ENCODE results near the gene STPG3.

STPG3 gene

DNA sequence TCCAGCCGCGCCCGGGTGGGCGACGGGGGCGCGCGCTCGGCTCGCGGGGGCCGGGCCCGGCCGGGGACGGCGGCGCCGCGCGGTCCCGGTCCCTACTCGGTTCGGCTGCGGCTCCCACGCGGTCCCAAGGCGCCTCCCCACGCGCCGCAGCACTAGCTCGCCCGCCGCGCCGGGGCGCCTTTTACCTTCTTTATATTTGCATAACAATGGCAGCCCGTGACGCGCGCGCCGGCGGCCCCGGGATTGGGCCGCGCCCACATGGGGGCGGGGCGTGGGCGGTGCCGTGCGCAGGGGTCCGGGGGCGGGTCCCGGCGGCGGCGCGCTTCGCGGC, 51.0 kb downstream of the STPG3 start, which contains the start of gene NRARP:
NRARP (minus strand) TSS at position 154 of the 331 bp plus-strand sequence. CDS start 343 bp downstream, outside the sequence.
- DNase-seq (ENCODE audit: low spot score) = peak; percentile 89

DNA sequence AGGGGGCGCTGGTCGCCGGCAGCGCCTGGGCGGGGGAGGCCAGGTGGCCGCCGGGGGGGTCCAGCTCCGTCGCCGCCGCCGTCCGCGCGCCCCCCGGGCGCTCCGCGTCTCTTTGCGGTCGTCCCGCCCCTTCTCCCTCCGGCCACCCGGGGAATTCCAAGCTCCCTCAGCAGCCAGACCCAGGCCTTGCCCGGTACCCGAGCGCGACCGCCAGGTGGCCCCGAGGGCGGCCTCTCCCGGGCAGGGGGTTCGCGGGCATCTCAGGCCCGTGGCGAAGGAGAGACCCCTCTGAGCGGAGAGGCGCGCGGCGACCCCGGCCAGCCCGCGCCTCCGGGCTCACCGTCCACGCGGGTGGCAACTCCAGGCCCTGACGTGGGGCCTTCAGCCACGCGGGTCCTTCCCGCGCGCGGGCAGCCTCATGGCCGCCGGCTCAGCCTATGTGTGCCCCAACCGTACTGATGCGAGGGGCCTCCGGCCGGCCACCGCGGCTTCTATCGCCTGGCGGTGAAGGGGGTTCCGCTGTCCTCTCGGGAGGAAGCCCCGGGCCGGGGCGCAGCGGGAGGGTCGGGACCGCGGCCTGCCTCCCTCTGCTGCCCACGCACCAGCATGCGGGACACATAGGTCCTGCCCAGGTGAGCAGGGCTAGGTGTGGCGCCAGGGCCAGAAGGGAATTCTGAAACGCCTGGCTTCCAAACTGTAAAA, 51.5 kb downstream of the STPG3 start:
- no peak for DNase-seq (ENCODE audit: low spot score)
